Endodermal cell (in vitro differentiated cells): ENCODE results near the gene USP6NL. TPM values are rescaled to one million over a fixed set of nuclear protein-coding genes. Genes with fewer than 3 reads are reported as not detected.

Experiments
- DNase-seq: peaks from one replicate; pipeline ENCODE4 v3.0.0-alpha.2; 2017
- H3K27ac ChIP-seq: 2 replicates; pipeline ENCODE4 v1.5.1; 2013; ENCODE audit warnings: mild to moderate bottlenecking, low read depth, low read length, moderate library complexity
- H3K27me3 ChIP-seq: 2 replicates; pipeline ENCODE4 v1.6.1; 2013; ENCODE audit warnings: mild to moderate bottlenecking, low read length, moderate library complexity; ENCODE audit not compliant: insufficient read depth, control insufficient read depth, poor library complexity, severe bottlenecking
- H3K36me3 ChIP-seq: 2 replicates; pipeline ENCODE4 v1.7.0; 2013; ENCODE audit warnings: mild to moderate bottlenecking, low read length, moderate library complexity; ENCODE audit not compliant: control insufficient read depth, insufficient read depth
- H3K4me1 ChIP-seq: one replicate; pipeline ENCODE4 v1.7.0; 2013; ENCODE audit warnings: low read length; ENCODE audit not compliant: control insufficient read depth, insufficient read depth
- H3K4me3 ChIP-seq: 2 replicates; pipeline ENCODE4 v1.5.1; 2013; ENCODE audit warnings: mild to moderate bottlenecking, low read length, moderate library complexity
- H3K9ac ChIP-seq: 2 replicates; pipeline ENCODE4 v1.6.1; 2013; ENCODE audit warnings: mild to moderate bottlenecking, low read length, moderate library complexity; ENCODE audit not compliant: poor library complexity, severe bottlenecking; ENCODE audit errors: extremely low read depth
- H3K9me3 ChIP-seq: 2 replicates; pipeline ENCODE4 v1.6.1; 2013; ENCODE audit warnings: mild to moderate bottlenecking, low read length, moderate library complexity; ENCODE audit not compliant: control insufficient read depth
- H3K27ac Mint-ChIP-seq: 2 replicates; pipeline ENCODE4 v1.8.0; 2020; ENCODE audit warnings: mixed read lengths
- H3K27me3 Mint-ChIP-seq: 2 replicates; pipeline ENCODE4 v1.8.0; 2021; ENCODE audit warnings: mild to moderate bottlenecking, mixed read lengths; ENCODE audit not compliant: insufficient read depth
- H3K36me3 Mint-ChIP-seq: 2 replicates; pipeline ENCODE4 v1.8.0; 2020; ENCODE audit warnings: low read depth, mixed read lengths
- H3K4me1 Mint-ChIP-seq: 2 replicates; pipeline ENCODE4 v1.8.0; 2020; ENCODE audit warnings: mixed read lengths
- H3K4me3 Mint-ChIP-seq: 2 replicates; pipeline ENCODE4 v1.8.0; 2020; ENCODE audit warnings: mild to moderate bottlenecking, moderate library complexity, mixed read lengths
- H3K9me3 Mint-ChIP-seq: 2 replicates; pipeline ENCODE4 v1.8.0; 2020; ENCODE audit warnings: mild to moderate bottlenecking, mixed read lengths
- WGBS, 2 experiments: methylation state at CpG; one replicate each; pipeline versions ENCODE4 v1.1.5 to v1.1.7; 2013; ENCODE audit warnings: missing lambda C conversion rate in 2 of 2, mixed read lengths in 1 of 2; ENCODE audit not compliant: insufficient coverage in 1 of 2, insufficient read length in 1 of 2; 5-methylcytosine and 5-hydroxymethylcytosine counted together
- total RNA-seq, 2 donors: library from RNA; stranded (reverse); fragmentation: NEBNext Ultra II Directional in 1 of 2; extraction: Animal tissue kit (Norgen Biotek cat#: 25700) in 1 of 2; gene quantifications; 2 replicates in 1 of 2; 3 replicates in 1 of 2; pipeline ENCODE4 v1.2.1, GENCODE V29; 2021
- TF ChIP-seq, protein P1 (sequence below): fragments of 200-600 bp; sonication (generic); conservative IDR thresholded peaks from 2 replicates; pipeline ENCODE4 v1.5.0; 2021; ENCODE audit warnings: antibody characterized with exemption, mild to moderate bottlenecking

Gene USP6NL
- total RNA-seq, 2 donors from 2014 or later = 20.6 to 22.9 TPM

DNA sequence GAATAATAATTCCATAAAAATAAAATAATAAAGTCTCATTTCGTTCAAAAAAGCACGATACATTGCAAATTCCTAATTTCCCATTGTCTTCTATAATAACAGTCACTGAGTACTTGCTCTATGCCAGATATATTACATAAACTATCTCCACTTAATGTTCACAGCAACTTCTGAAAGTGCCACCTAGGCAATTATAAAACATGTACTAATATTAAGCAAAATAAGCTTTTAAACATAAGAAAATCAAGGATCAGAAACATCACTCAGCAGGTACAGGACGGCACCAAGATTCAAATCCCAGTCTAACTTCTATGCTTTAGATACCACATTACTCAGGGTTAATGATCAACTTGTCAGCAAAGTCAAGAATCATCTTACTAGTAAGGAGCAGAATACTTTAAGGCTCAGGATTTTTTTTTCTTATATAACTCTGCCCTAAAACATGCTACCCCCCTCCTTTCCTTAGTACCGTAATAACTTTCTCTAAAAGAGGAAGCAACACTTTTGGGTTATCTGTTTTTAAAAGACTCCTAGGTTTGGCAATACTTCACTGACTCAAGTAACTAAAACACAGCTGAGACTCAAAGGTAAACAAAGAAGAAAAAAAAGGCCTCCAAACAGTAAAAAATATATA, 51.3 kb downstream of the USP6NL start:
- H3K4me1 Mint-ChIP-seq = peaks cover 34% of the 10 kb centered on the region
- DNase-seq = no peak
- H3K9me3 Mint-ChIP-seq = peaks cover 6% of the 10 kb centered on the region
- H3K27ac Mint-ChIP-seq = no peak overlapping the region
- Histone ChIP-seq H3K27me3 (no peaks in the 10 kb centered on the region), H3K36me3 (peaks cover 6% of the 10 kb centered on the region), H3K27ac (no peak overlapping the region), H3K4me3 (no peak overlapping the region), H3K9me3 (peaks cover 13% of the 10 kb centered on the region), H3K4me1 (peaks cover 4% of the 10 kb centered on the region), H3K9ac (no peak overlapping the region)
- TF ChIP-seq, protein P1, sequence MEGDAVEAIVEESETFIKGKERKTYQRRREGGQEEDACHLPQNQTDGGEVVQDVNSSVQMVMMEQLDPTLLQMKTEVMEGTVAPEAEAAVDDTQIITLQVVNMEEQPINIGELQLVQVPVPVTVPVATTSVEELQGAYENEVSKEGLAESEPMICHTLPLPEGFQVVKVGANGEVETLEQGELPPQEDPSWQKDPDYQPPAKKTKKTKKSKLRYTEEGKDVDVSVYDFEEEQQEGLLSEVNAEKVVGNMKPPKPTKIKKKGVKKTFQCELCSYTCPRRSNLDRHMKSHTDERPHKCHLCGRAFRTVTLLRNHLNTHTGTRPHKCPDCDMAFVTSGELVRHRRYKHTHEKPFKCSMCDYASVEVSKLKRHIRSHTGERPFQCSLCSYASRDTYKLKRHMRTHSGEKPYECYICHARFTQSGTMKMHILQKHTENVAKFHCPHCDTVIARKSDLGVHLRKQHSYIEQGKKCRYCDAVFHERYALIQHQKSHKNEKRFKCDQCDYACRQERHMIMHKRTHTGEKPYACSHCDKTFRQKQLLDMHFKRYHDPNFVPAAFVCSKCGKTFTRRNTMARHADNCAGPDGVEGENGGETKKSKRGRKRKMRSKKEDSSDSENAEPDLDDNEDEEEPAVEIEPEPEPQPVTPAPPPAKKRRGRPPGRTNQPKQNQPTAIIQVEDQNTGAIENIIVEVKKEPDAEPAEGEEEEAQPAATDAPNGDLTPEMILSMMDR = no peak
- H3K27me3 Mint-ChIP-seq = no peaks in the 10 kb centered on the region
- H3K4me3 Mint-ChIP-seq = no peak overlapping the region
- 90 to 93% methylated on average over 3 to 4 of the region's 4 CpGs for WGBS, 2 experiments
- peaks cover 5% of the 10 kb centered on the region for H3K36me3 Mint-ChIP-seq

DNA sequence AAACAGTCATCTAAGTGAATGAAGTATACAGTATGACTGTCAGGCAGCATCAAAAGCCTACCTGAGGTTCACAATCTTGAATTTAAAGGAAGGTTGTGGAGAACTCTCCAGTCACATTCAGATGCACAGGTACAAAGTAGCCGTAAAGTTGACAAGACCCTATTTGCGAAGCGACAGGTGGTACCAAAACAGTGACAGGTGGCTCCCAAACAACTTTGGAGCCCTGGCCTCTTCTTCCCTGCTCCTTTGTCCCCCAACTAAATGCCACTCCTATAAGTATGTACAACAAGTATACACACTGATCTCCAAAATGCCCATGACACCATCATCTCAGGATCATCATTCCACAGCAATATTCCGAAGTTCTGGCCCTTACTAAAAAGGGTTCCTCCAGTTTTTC, 53.5 kb downstream of the USP6NL start:
- H3K4me1 ChIP-seq = no peaks in the 10 kb centered on the region
- TF ChIP-seq, protein P1 = no peak
- H3K4me3 ChIP-seq = no peak overlapping the region
- Mint-ChIP-seq H3K9me3 (peaks cover 5% of the 10 kb centered on the region), H3K4me1 (peaks cover 21% of the 10 kb centered on the region), H3K36me3 (peaks cover 5% of the 10 kb centered on the region), H3K4me3 (no peak overlapping the region), H3K27ac (no peak overlapping the region), H3K27me3 (no peaks in the 10 kb centered on the region)
- H3K27me3 ChIP-seq = no peaks in the 10 kb centered on the region
- H3K9me3 ChIP-seq = peaks cover 13% of the 10 kb centered on the region
- no peak overlapping the region for H3K9ac ChIP-seq
- DNase-seq = no peak
- no peak overlapping the region for H3K27ac ChIP-seq
- peaks cover 6% of the 10 kb centered on the region for H3K36me3 ChIP-seq
- 96 to 100% methylated on average over 2 to 4 of the region's 4 CpGs for WGBS, 2 experiments

DNA sequence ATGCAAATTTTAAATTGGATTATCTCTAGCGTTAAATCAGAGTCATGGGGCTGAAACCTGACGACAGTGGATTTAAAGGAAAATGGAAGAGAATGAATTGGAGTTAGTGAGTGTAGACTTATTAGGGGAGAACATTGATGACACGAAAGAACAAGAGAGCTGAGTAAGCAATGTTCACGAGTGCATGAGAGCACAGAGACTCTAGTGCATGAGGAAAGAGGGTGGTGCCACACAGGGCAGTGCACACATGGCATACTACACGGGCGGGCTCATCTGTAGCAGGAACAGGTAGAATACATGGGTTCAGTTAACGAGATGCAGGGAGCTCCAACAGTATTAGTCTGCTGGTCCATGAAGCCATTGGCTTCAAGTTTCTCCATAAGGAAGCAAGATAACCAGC, 53.9 kb downstream of the USP6NL start:
- Mint-ChIP-seq H3K36me3 (peaks cover 5% of the 10 kb centered on the region), H3K27ac (no peak overlapping the region), H3K4me1 (peaks cover 25% of the 10 kb centered on the region), H3K27me3 (no peaks in the 10 kb centered on the region), H3K4me3 (no peak overlapping the region), H3K9me3 (peaks cover 5% of the 10 kb centered on the region)
- Histone ChIP-seq H3K9ac (no peak overlapping the region), H3K4me3 (no peak overlapping the region), H3K9me3 (peaks cover 11% of the 10 kb centered on the region), H3K36me3 (peaks cover 4% of the 10 kb centered on the region), H3K4me1 (peaks cover under 1% of the 10 kb centered on the region), H3K27me3 (no peaks in the 10 kb centered on the region), H3K27ac (no peak overlapping the region)
- TF ChIP-seq, protein P1 = no peak
- WGBS, 2 experiments = 95 to 99% methylated on average over 7 of the region's 7 CpGs
- DNase-seq = no peak
